ENCODE measurements around the gene PTPRG. TPM values are rescaled to one million over a fixed set of nuclear protein-coding genes. Genes with fewer than 3 reads are reported as not detected.

Gene PTPRG
- total RNA-seq, 4 donors from 2014 or later = 33.5 to 56.6 (median 46.9) TPM

DNA sequence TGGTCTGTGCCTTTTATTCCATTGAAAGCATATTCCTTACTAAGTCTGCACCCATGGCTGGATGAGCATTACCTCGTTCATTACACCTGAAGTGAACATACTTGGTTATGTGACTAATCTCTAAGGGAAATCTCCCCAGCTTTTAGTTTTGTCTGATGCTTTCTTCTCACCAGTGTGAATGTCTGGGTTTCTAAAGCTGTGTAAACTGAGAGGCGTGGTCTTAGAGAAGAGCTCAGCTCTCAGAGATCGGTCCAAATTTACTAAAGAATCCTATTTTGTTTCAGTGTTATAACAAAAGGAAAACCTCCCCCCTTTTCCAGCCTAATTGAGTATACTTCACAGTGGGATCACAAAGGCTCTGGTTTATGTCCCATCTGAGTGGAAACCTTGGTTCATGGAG is 352.3 kb downstream of the PTPRG start:
- no peaks in the 10 kb centered on the region for H3K4me1 ChIP-seq
- no peak for TF ChIP-seq POLR2A (IDR thresholded peaks at IDR 0.05)
- TF ChIP-seq, protein P1, sequence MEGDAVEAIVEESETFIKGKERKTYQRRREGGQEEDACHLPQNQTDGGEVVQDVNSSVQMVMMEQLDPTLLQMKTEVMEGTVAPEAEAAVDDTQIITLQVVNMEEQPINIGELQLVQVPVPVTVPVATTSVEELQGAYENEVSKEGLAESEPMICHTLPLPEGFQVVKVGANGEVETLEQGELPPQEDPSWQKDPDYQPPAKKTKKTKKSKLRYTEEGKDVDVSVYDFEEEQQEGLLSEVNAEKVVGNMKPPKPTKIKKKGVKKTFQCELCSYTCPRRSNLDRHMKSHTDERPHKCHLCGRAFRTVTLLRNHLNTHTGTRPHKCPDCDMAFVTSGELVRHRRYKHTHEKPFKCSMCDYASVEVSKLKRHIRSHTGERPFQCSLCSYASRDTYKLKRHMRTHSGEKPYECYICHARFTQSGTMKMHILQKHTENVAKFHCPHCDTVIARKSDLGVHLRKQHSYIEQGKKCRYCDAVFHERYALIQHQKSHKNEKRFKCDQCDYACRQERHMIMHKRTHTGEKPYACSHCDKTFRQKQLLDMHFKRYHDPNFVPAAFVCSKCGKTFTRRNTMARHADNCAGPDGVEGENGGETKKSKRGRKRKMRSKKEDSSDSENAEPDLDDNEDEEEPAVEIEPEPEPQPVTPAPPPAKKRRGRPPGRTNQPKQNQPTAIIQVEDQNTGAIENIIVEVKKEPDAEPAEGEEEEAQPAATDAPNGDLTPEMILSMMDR (IDR thresholded peaks at IDR 0.05) = no peak
- no peaks in the 10 kb centered on the region for H3K36me3 ChIP-seq
- H3K27me3 ChIP-seq = no peaks in the 10 kb centered on the region
- H3K9me3 ChIP-seq = no peaks in the 10 kb centered on the region
- no peak for DNase-seq
- no peak overlapping the region for H3K27ac ChIP-seq
- H3K4me3 ChIP-seq = no peak overlapping the region

DNA sequence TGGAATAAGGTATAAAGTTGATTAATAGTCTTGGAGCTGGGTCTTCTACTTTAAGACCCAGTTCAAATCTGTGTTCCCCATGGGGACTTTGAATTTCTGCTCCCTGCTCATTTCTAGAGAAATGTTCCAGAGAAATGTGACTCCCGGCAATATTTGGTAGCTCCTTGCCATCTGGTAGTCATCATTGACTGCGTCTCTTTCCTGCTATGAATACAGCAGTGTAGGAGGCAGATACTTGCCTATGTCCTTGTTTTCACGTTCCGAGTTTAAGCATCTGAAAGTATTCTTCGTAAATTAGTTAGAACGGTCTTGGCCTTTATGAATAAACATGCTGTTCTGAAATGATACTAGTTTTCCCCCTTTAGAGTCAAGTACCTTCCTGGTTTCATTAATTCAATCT is 352.9 kb downstream of the PTPRG start:
- H3K36me3 ChIP-seq = no peaks in the 10 kb centered on the region
- TF ChIP-seq POLR2A (IDR thresholded peaks at IDR 0.05) = no peak
- TF ChIP-seq, protein P1 (IDR thresholded peaks at IDR 0.05) = no peak
- H3K27ac ChIP-seq = no peak overlapping the region
- no peaks in the 10 kb centered on the region for H3K27me3 ChIP-seq
- no peak for DNase-seq
- no peak overlapping the region for H3K4me3 ChIP-seq
- H3K4me1 ChIP-seq = no peaks in the 10 kb centered on the region
- H3K9me3 ChIP-seq = no peaks in the 10 kb centered on the region

DNA sequence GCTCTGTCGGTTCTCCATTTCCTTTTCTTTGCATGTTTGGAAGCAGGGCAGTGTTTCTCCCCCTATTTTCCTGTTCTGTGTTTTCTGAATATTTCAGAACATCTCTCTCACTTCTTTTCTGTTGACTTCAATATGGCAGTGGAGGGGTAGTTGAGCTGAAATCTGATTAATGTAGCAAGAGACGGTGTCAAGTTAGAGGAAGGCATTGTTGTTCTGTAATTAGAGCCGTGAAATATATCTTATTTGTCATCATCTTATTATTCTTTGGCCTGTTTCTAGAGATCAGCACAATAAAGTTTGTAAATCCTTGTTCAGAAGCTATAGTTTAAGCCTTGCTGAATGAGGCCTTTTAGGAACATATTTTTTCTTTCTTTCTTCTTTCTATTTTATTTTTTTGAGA is 353.9 kb downstream of the PTPRG start:
- Histone ChIP-seq H3K4me1 (no peaks in the 10 kb centered on the region), H3K27ac (no peak overlapping the region), H3K36me3 (no peaks in the 10 kb centered on the region), H3K4me3 (no peak overlapping the region), H3K9me3 (no peaks in the 10 kb centered on the region), H3K27me3 (no peaks in the 10 kb centered on the region)
- TF ChIP-seq, protein P1 (IDR thresholded peaks at IDR 0.05) = no peak
- no peak for TF ChIP-seq POLR2A (IDR thresholded peaks at IDR 0.05)
- DNase-seq = no peak

GRCh38 chr3:61919371-61919770 is 358.0 kb downstream of the PTPRG start:
- DNase-seq = no peak
- no peaks in the 10 kb centered on the region for H3K27me3 ChIP-seq
- no peaks in the 10 kb centered on the region for H3K9me3 ChIP-seq
- no peak overlapping the region for H3K27ac ChIP-seq
- no peak overlapping the region for H3K4me3 ChIP-seq
- no peaks in the 10 kb centered on the region for H3K36me3 ChIP-seq
- TF ChIP-seq, protein P1 (IDR thresholded peaks at IDR 0.05) = no peak
- TF ChIP-seq POLR2A (IDR thresholded peaks at IDR 0.05) = no peak
- peaks cover 0 to 4% (median 0%) of the 10 kb centered on the region in 4 donors for H3K4me1 ChIP-seq

GRCh38 chr3:61922118-61922517 is 360.7 kb downstream of the PTPRG start:
- peaks cover 0 to 7% (median 2%) of the 10 kb centered on the region in 4 donors for H3K4me1 ChIP-seq
- no peak overlapping the region for H3K4me3 ChIP-seq
- DNase-seq = no peak
- TF ChIP-seq POLR2A (IDR thresholded peaks at IDR 0.05) = no peak
- TF ChIP-seq, protein P1 (IDR thresholded peaks at IDR 0.05) = no peak
- no peaks in the 10 kb centered on the region for H3K27me3 ChIP-seq
- no peak overlapping the region for H3K27ac ChIP-seq
- H3K36me3 ChIP-seq = no peaks in the 10 kb centered on the region
- no peaks in the 10 kb centered on the region for H3K9me3 ChIP-seq
